SKM-1 (cell line): Measurements from ENCODE around the gene CHCHD3.
"Not testable (repeated sequence)": the region's sequence is repeated elsewhere in the genome, so short reads cannot be mapped to it uniquely, and the experiment has no call there.

Experiments
- DNase-seq: peaks from one replicate; lab custom pipeline; 2025; ENCODE audit not compliant: unreplicated experiment; lab: John Stamatoyannopoulos, UW

The CHCHD3 gene

GRCh38 chr7:133047321-133047720 is 34.6 kb downstream of the CHCHD3 start:
- DNase-seq = no peak

GRCh38 chr7:133044722-133045473 is 37.0 kb downstream of the CHCHD3 start:
- no peak for DNase-seq

DNA sequence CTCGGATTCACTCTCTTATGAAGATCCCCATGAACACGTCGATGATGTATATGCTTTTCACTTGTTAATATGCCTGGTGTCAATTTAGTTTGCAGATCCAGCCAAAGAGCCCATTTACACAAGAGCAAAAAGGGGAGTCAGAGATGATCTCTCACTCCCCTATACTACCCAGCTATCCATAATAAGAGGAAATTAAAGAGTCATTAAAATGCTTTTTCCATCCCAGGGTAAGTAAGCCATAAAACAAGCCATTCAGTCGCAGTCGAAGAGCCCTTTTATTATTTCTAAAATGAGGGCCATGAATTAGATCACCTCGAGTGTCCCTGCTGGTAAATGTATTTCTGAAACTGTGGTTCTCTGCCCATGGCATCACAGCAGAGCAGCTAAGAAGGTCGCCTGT is 41.2 kb downstream of the CHCHD3 start:
- no peak for DNase-seq

DNA sequence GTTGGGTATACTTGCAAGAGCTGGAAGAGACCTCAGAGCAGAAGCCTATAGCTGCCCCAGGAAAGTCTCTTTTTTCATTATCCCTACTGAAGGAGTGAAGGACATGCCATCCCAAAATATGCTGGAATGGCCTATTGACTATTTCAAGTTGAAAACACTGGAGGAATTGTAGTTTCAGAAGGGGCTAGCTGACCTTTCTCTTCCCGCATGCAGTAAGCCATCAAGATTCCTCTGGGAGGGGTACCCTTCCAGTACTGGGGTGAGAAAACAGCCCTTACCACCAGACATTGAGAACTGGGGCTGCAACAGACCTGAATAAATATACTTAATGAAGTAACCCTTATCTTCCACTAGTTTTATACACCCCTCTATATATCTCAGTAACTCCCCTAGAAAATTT is 41.7 kb downstream of the CHCHD3 start:
- no peak for DNase-seq

DNA sequence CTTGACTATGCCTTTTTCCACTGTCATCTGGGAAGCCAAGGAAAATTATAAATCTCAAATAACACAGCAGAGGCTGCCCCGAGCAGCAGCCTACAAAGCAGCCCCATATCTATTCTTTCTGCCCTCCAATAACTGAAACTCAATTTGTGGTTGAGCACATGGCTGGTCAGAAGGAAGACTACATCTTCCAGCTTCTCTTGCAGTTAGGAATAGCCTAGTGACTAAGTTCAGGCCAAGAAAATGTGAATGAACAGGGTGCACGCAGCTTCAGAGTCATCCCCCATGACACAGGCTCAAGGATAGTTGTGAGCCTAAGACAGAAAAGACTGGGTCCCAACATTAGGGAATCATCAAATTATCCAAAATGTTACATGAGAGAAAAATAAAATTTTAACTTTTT is 42.3 kb downstream of the CHCHD3 start:
- DNase-seq = no peak

DNA sequence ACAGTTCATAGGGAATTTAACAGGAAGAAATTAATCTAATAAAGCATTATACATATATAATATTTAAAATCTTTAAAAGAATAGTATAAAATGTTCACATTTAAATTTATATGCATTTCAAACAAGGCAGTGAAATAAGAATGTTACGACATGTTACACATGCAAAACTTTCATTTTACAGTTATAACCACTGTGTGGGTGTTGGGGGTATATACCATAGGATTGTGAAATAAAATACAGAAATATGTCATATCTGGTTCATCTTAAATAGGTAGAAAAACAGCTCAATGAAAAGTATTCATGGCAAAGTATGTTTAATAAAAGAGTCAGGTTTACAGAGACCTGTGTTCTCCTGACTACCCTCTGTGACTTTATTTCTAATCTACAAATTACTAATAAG is 45.6 kb downstream of the CHCHD3 start:
- no peak for DNase-seq

- DNase-seq = not testable (repeated sequence)
These were observed 46.6 kb downstream of the CHCHD3 start for GRCh38 chr7:133035240-133035639.

GRCh38 chr7:133030346-133030745 is 51.5 kb downstream of the CHCHD3 start:
- no peak for DNase-seq

DNA sequence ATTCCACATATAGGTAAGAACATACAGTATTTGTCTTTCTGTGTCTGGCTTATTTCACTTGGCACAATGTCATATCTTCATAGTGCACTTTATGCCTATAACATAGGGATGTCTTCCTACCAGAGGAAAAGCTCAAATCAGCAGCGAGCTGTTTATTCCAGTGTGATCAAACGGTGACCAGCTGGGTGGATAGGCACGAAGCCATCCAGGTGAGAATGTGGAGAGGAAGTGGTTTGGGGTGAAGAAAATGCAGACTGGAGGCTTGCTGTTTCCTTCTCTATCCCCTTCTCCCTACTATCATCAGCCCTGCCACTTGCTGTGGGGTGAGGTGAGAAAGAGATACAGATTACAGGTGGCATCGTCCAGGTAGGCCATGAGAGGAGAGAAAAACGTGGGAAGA is 52.4 kb downstream of the CHCHD3 start:
- DNase-seq = no peak

- DNase-seq = no peak
These were observed 54.5 kb downstream of the CHCHD3 start for GRCh38 chr7:133027397-133027796.

DNA sequence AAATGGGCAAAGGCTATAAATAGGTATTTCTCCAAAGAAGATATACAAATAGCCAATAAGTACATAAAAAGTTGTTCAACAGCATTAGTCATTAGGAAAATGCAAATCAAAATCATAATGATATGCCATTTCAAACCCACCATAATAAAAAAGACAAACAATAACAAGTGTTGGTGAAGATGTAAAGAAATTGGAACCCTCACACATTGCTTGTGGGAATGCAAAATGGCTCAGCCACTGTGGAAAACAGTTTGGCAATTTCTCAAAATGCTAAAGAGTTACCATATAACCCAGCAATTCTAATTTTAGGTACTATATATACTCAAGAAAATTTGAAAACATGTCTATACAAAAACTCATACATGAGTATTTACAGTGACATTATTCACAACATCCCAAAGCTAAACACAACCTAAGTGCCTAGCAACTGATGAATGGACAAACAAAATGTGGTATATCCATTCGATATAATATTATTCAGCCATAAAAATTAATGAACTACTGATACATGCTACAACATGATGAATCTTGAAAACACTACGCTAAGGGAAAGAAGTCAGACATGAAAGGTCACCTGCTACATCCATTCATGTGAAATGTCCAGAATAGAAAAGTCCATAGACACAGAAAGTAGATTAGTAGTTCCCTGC is 55.6 kb downstream of the CHCHD3 start:
- no peak for DNase-seq

GRCh38 chr7:133025056-133025455 is 56.8 kb downstream of the CHCHD3 start:
- DNase-seq = no peak

- DNase-seq = no peak
These were observed 57.3 kb downstream of the CHCHD3 start for GRCh38 chr7:133024596-133024995.

DNA sequence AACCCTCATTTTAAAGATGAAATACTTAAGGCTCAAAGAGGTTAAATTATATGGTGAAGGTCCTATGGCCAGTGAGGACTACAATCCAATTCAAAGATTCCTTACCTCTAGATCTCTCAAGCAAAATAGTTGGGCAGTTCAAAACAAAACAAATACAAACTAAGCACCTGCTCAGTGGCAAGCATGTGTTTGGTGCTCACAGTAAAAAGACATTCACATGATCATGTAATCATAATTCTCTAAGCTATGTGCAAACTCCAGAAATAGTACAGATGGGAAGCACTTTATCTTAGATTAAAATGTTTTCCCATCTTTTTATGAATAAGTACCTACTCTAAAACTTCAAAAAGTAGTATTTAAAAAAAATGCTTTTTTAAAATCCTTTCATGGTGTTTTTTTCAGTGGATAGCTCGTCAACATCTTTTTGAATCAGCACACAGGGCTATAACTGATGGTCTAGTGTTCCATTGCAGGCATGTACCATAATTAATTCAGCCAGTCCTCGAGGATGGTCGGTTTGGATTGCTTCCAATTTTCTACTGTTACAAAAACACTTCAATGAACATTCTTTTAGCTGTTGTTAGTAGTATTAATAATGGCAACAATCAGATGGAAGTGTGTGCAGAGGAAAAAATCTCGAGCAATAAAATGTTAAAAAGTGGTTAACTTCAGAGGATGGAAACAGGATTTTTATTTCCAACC is 58.4 kb downstream of the CHCHD3 start:
- DNase-seq = no peak

- no peak for DNase-seq
These were observed 59.2 kb downstream of the CHCHD3 start for GRCh38 chr7:133022661-133023060.

GRCh38 chr7:133021196-133021595 is 60.7 kb downstream of the CHCHD3 start:
- DNase-seq = no peak

DNA sequence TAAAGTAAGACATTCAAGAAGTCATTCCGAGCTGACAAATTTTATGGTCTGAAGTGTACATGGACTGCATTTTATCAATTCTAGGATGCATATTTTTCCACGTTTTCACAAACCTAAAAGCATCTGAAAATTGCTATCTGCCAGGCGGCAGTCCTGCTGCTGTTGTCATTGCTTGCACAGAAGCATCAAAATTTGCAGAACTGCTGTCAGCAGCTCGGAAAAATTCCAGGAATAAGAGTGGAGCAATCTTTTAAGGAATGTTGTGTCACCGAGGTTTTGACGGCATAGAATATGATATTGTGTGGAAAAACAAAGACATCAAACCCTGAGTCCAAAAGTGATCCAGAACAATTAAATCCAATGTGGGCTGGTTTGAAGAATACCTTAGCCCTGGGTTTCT is 61.4 kb downstream of the CHCHD3 start:
- DNase-seq = no peak

DNA sequence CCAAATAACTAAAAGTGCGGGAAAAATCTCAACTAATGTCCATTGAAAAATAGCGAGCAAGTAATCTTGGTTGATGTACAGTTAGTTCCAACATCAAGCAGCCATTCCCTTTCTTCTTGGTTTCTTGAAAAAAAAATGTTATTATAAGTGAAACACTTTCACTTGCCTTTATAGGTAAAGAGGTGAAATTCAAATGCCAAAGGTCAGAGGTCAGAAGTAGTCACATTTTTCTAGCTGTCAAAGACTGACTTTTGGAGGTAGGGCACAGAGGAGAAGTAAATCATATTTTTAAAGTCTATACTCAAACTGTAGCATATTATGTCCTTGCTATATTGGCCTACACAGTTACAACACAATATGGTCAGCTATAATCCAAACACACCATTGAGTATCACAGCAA is 62.3 kb downstream of the CHCHD3 start:
- DNase-seq = no peak

GRCh38 chr7:133016604-133017003 is 65.3 kb downstream of the CHCHD3 start:
- DNase-seq = no peak

DNA sequence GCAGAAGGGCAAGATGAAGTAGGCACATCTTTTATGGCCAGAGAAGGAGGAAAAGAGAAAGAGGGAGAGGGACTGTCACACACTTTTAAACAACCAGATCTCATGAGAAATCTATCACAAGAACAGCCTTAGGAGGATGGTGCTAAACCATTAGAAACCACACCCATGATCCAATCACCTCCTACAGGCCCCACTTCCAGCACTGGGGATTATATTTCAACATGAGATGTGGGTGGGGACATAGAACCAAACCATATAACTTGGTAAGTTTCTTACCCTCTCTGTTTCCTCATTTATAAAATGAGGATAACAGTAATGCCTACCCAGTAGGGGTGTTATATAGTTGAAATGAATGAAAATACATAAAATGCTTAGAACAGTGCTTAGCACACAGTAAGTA is 66.0 kb downstream of the CHCHD3 start:
- DNase-seq = no peak

- no peak for DNase-seq
These were observed 70.1 kb downstream of the CHCHD3 start for GRCh38 chr7:133011746-133012145.
